ENCODE results near the gene LTBP2.

DNA sequence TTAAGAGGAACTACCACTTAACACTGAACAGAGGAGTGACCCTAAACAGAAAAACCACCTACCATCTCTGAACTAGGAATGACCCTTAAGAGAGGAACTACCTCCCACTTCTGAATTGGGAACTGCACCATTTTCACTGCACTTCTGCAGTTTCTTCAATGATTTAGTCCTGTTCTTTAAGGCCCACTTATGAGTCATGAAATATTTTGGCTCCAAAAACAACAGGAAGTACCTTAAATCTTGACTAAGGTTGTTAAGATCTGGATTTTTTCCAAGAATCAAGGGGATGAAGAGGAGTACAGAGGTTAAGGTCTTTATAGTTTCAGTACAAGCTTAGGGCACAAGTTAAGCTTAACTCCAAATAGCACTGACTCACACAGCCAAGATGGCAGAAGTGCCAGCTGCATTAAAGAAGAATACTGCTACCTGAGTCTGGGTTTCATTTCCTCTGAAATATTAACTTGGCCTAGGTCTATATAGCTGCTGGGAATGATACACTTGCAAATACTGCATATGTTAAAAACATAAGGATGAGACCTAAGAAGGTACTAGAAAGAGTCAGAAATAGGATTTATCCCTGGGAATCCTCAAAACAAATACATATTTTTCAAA lies 123.1 kb downstream of the LTBP2 start:
- TF ChIP-seq, protein P1, sequence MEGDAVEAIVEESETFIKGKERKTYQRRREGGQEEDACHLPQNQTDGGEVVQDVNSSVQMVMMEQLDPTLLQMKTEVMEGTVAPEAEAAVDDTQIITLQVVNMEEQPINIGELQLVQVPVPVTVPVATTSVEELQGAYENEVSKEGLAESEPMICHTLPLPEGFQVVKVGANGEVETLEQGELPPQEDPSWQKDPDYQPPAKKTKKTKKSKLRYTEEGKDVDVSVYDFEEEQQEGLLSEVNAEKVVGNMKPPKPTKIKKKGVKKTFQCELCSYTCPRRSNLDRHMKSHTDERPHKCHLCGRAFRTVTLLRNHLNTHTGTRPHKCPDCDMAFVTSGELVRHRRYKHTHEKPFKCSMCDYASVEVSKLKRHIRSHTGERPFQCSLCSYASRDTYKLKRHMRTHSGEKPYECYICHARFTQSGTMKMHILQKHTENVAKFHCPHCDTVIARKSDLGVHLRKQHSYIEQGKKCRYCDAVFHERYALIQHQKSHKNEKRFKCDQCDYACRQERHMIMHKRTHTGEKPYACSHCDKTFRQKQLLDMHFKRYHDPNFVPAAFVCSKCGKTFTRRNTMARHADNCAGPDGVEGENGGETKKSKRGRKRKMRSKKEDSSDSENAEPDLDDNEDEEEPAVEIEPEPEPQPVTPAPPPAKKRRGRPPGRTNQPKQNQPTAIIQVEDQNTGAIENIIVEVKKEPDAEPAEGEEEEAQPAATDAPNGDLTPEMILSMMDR (IDR thresholded peaks at IDR 0.05; ENCODE audit: poor library complexity): no peak
- TF ChIP-seq EZH2 (IDR thresholded peaks at IDR 0.05; ENCODE audit: borderline replicate concordance): no peak

All from hepatocyte (in vitro differentiated cells).